ENCODE data around the gene OR8B2.
"Not testable (repeated sequence)": the region's sequence is repeated elsewhere in the genome, so short reads cannot be mapped to it uniquely, and the experiment has no call there.

OR8B2 gene

DNA sequence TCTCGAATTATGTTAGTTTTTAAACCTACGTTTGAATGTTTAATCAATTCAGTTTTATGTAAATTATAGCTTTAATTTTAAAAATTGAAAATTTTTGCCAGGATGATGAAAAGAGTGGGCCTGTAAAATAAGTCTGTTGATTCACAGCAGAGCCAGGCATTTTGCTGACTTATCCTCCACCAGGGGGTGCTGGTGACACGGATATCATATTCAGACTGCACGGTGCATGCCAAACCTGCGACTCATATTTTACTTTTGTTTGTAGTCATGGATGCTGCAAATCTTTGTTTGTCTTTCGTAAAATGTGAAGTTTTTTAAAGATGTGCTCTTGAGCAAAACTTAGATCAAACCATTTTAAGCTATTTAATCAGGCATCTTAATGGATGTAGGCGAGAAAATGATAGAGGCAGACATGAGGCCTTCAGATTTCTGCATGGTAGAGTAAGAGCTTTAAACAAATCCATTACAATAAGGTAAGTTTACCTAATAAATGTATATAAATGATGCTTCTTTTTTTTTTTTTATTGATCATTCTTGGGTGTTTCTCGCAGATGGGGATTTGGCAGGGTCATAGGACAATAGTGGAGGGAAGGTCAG, 18.1 kb upstream of the OR8B2 start:
- Histone ChIP-seq H3K27me3 (ENCODE audit: low read depth, low read length) (peaks cover 16% of the 10 kb centered on the region), H3K27ac (ENCODE audit: low read length) (no peak overlapping the region), H3K4me1 (ENCODE audit: low read length) (no peaks in the 10 kb centered on the region), H3K9me3 (ENCODE audit: insufficient read depth, low read length) (no peaks in the 10 kb centered on the region), H2AFZ (ENCODE audit: low read depth, low read length) (no peak overlapping the region), H3K36me3 (replicated peaks; ENCODE audit: low read depth, low read length) (no peaks in the 10 kb centered on the region), H3K4me2 (ENCODE audit: low read length) (no peak overlapping the region), H3K4me3 (ENCODE audit: low read length) (no peak overlapping the region), H4K20me1 (ENCODE audit: insufficient read depth, low read length) (no peaks in the 10 kb centered on the region), H3K9ac (ENCODE audit: low read length) (no peak overlapping the region), H3K79me2 (ENCODE audit: low read length) (no peaks in the 10 kb centered on the region)
- TF ChIP-seq EZH2phosphoT487 (IDR thresholded peaks at IDR 0.05; ENCODE audit: low read depth): no peak
- TF ChIP-seq, protein P1, sequence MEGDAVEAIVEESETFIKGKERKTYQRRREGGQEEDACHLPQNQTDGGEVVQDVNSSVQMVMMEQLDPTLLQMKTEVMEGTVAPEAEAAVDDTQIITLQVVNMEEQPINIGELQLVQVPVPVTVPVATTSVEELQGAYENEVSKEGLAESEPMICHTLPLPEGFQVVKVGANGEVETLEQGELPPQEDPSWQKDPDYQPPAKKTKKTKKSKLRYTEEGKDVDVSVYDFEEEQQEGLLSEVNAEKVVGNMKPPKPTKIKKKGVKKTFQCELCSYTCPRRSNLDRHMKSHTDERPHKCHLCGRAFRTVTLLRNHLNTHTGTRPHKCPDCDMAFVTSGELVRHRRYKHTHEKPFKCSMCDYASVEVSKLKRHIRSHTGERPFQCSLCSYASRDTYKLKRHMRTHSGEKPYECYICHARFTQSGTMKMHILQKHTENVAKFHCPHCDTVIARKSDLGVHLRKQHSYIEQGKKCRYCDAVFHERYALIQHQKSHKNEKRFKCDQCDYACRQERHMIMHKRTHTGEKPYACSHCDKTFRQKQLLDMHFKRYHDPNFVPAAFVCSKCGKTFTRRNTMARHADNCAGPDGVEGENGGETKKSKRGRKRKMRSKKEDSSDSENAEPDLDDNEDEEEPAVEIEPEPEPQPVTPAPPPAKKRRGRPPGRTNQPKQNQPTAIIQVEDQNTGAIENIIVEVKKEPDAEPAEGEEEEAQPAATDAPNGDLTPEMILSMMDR (IDR thresholded peaks at IDR 0.05; ENCODE audit: low read depth, low read length): peak; percentile 87

DNA sequence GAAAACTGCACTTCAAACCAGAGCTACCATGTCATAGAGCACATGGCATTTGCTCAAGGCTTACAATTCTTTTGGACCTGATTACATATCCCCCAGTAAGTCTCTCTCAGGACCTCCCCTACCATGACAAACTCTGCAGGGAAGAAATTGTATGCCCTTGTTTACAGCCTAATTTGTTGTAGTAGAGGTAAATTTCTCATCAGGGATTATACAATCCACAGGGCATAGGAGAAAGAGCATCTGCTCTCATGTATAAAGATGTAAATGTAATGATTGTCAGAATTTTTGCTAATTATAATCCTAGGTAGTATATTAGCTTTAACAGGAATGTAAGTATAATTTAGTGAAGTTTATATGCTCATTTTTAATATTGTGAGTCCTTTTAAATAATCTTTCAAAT, 14.6 kb upstream of the OR8B2 start, which contains the start of gene OR8B3:
Gene OR8B3, minus strand, starts transcription at position 101 of the 400 bp plus-strand sequence. CDS start 1,673 bp downstream, outside the sequence.
- no peak within 1 kb of the TSS for H3K9ac ChIP-seq (ENCODE audit: low read length)
- no peak within 1 kb of the TSS for H3K4me2 ChIP-seq (ENCODE audit: low read length)
- H3K4me1 ChIP-seq (ENCODE audit: low read length): no peaks in the 10 kb centered on the region
- H2AFZ ChIP-seq (ENCODE audit: low read depth, low read length): no peak within 1 kb of the TSS
- H3K27me3 ChIP-seq (ENCODE audit: low read depth, low read length): no peaks in the 10 kb centered on the region
- H4K20me1 ChIP-seq (ENCODE audit: insufficient read depth, low read length): no peaks in the 10 kb centered on the region
- H3K9me3 ChIP-seq (ENCODE audit: insufficient read depth, low read length): no peaks in the 10 kb centered on the region
- H3K36me3 ChIP-seq (replicated peaks; ENCODE audit: low read depth, low read length): no peaks in the 10 kb centered on the region
- no peak within 1 kb of the TSS for H3K27ac ChIP-seq (ENCODE audit: low read length)
- H3K79me2 ChIP-seq (ENCODE audit: low read length): no peaks in the 10 kb centered on the region
- TF ChIP-seq, protein P1 (IDR thresholded peaks at IDR 0.05; ENCODE audit: low read depth, low read length): no peak
- no peak for TF ChIP-seq EZH2phosphoT487 (IDR thresholded peaks at IDR 0.05; ENCODE audit: low read depth)
- no peak within 1 kb of the TSS for H3K4me3 ChIP-seq (ENCODE audit: low read length)

DNA sequence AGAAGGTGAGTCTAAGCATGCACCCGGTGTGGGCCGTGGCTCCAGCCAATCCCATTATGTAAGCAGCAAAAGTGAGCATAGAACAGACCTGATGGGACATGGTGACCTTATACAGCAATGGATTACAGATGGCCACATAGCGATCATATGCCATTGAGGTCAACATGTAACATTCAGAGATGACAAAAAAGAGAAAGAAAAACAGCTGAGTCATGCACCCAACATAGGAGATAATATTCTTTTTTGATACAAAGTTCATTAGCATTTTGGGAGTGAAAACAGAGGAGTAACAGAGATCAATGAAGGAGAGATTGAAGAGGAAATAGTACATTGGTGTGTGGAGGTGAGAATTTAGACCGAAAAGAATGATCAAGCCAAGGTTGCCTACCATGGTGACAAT, 12.5 kb upstream of the OR8B2 start:
- not testable (repeated sequence) for H3K36me3 ChIP-seq (replicated peaks; ENCODE audit: low read depth, low read length); H3K4me3 ChIP-seq (ENCODE audit: low read length); H3K9me3 ChIP-seq (ENCODE audit: insufficient read depth, low read length); H4K20me1 ChIP-seq (ENCODE audit: insufficient read depth, low read length); H3K27ac ChIP-seq (ENCODE audit: low read length); H3K27me3 ChIP-seq (ENCODE audit: low read depth, low read length); H3K4me2 ChIP-seq (ENCODE audit: low read length); H3K79me2 ChIP-seq (ENCODE audit: low read length); H3K9ac ChIP-seq (ENCODE audit: low read length); H3K4me1 ChIP-seq (ENCODE audit: low read length); H2AFZ ChIP-seq (ENCODE audit: low read depth, low read length)

DNA sequence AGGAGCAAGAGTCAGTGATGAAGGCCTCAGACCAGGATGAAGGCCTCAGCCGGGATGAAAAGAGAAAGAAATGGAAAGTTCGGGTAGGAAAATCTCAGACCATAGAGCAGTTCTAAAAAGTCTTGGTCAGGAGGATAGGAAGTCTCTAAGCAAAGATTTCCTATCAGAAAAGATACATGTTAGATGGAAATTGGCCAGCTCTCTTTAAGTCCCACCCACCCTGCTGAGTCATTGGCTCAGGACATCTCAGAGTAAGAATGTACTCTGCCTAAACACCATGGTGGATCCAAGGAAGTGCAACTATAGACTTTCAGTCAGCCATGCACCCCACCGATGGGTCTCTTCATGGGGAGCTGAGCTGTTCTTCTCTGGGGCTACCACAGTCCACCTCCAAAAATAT, 10.1 kb upstream of the OR8B2 start:
- no peak for TF ChIP-seq EZH2phosphoT487 (IDR thresholded peaks at IDR 0.05; ENCODE audit: low read depth)
- TF ChIP-seq, protein P1 (IDR thresholded peaks at IDR 0.05; ENCODE audit: low read depth, low read length): no peak
- Histone ChIP-seq H3K9ac (ENCODE audit: low read length) (no peak overlapping the region), H3K36me3 (replicated peaks; ENCODE audit: low read depth, low read length) (no peaks in the 10 kb centered on the region), H3K4me1 (ENCODE audit: low read length) (no peaks in the 10 kb centered on the region), H2AFZ (ENCODE audit: low read depth, low read length) (no peak overlapping the region), H3K4me2 (ENCODE audit: low read length) (no peak overlapping the region), H3K27me3 (ENCODE audit: low read depth, low read length) (no peaks in the 10 kb centered on the region), H3K9me3 (ENCODE audit: insufficient read depth, low read length) (no peaks in the 10 kb centered on the region), H4K20me1 (ENCODE audit: insufficient read depth, low read length) (no peaks in the 10 kb centered on the region), H3K27ac (ENCODE audit: low read length) (no peak overlapping the region), H3K4me3 (ENCODE audit: low read length) (no peak overlapping the region), H3K79me2 (ENCODE audit: low read length) (no peaks in the 10 kb centered on the region)

DNA sequence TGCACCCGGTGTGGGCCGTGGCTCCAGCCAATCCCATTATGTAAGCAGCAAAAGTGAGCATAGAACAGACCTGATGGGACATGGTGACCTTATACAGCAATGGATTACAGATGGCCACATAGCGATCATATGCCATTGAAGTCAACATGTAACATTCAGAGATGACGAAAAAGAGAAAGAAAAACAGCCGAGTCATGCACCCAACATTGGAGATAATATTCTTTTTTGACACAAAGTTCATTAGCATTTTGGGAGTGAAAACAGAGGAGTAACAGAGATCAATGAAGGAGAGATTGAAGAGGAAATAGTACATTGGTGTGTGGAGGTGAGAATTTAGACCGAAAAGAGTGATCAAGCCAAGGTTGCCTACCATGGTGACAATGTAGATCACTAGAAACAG, 1.4 kb downstream of the OR8B2 start:
- not testable (repeated sequence) for H3K4me1 ChIP-seq (ENCODE audit: low read length); H4K20me1 ChIP-seq (ENCODE audit: insufficient read depth, low read length); H3K9ac ChIP-seq (ENCODE audit: low read length); H3K9me3 ChIP-seq (ENCODE audit: insufficient read depth, low read length); H3K79me2 ChIP-seq (ENCODE audit: low read length); H3K27ac ChIP-seq (ENCODE audit: low read length); H3K36me3 ChIP-seq (replicated peaks; ENCODE audit: low read depth, low read length); H2AFZ ChIP-seq (ENCODE audit: low read depth, low read length); H3K4me3 ChIP-seq (ENCODE audit: low read length); H3K27me3 ChIP-seq (ENCODE audit: low read depth, low read length); H3K4me2 ChIP-seq (ENCODE audit: low read length)

Data from OCI-LY3 (cell line).